H9 (cell line): Measurements from ENCODE around the gene TRH. TPM values are rescaled to one million over a fixed set of nuclear protein-coding genes. Genes with fewer than 3 reads are reported as not detected.
A peak's percentile ranks its signal among the peaks of the same experiment; 100 is the strongest.

ENCODE experiments used
- DNase-seq: peaks from one replicate; pipeline ENCODE4 v3.0.0-alpha.2; 2017
- H2AFZ ChIP-seq: one replicate; pipeline ENCODE4 v1.6.1; 2013; ENCODE audit warnings: mild to moderate bottlenecking, low read length, control low read depth, moderate library complexity
- H2AK5ac ChIP-seq: 2 replicates; pipeline ENCODE4 v1.6.1; 2013; ENCODE audit warnings: low read length, control low read depth, mixed read lengths; ENCODE audit not compliant: insufficient read length
- H2BK120ac ChIP-seq: one replicate; pipeline ENCODE4 v1.6.1; 2013; ENCODE audit warnings: low read depth, mild to moderate bottlenecking, low read length, control low read depth, inconsistent platforms; ENCODE audit not compliant: poor library complexity, severe bottlenecking
- H2BK12ac ChIP-seq: 2 replicates; pipeline ENCODE4 v1.6.1; 2013; ENCODE audit warnings: low read length, control low read depth, mixed read lengths, low read depth; ENCODE audit not compliant: insufficient read length
- H2BK15ac ChIP-seq: 2 replicates; pipeline ENCODE4 v1.6.1; 2013; ENCODE audit warnings: low read depth, low read length, control low read depth
- H2BK20ac ChIP-seq: one replicate; pipeline ENCODE4 v1.6.1; 2013; ENCODE audit warnings: low read depth, mild to moderate bottlenecking, low read length, control low read depth, inconsistent platforms; ENCODE audit not compliant: poor library complexity, severe bottlenecking
- H2BK5ac ChIP-seq: 2 replicates; pipeline ENCODE4 v1.6.1; 2013; ENCODE audit warnings: low read length, control low read depth, mixed read lengths; ENCODE audit not compliant: insufficient read length
- H3K14ac ChIP-seq: 2 replicates; pipeline ENCODE4 v1.6.1; 2013; ENCODE audit warnings: low read length, control low read depth; ENCODE audit not compliant: insufficient read depth
- H3K18ac ChIP-seq: 2 replicates; pipeline ENCODE4 v1.6.1; 2013; ENCODE audit warnings: low read depth, mild to moderate bottlenecking, mixed read lengths, low read length, control low read depth; ENCODE audit not compliant: insufficient read length
- H3K23ac ChIP-seq: 2 replicates; pipeline ENCODE4 v1.6.1; 2013; ENCODE audit warnings: low read length, control low read depth, mixed read lengths, low read depth; ENCODE audit not compliant: insufficient read length
- H3K23me2 ChIP-seq: 2 replicates; pipeline ENCODE4 v1.6.1; 2013; ENCODE audit warnings: low read depth, mild to moderate bottlenecking, mixed read lengths, low read length, control low read depth; ENCODE audit not compliant: insufficient read length, poor library complexity, severe bottlenecking
- H3K27ac ChIP-seq: 2 replicates; pipeline ENCODE4 v1.5.1; 2013; ENCODE audit warnings: low read length, control low read depth, mixed read lengths, low read depth; ENCODE audit not compliant: insufficient read length
- H3K27me3 ChIP-seq: 2 replicates; pipeline ENCODE4 v1.6.1; 2013; ENCODE audit warnings: low read length, control low read depth, inconsistent platforms; ENCODE audit not compliant: insufficient read depth
- H3K4ac ChIP-seq: 2 replicates; pipeline ENCODE4 v1.6.1; 2013; ENCODE audit warnings: low read depth, mild to moderate bottlenecking, control low read depth, inconsistent platforms, low read length, moderate library complexity
- H3K4me1 ChIP-seq: 2 replicates; pipeline ENCODE4 v1.6.1; 2013; ENCODE audit warnings: low read length, control low read depth, inconsistent platforms; ENCODE audit not compliant: insufficient read depth
- H3K4me2 ChIP-seq: 2 replicates; pipeline ENCODE4 v1.6.1; 2013; ENCODE audit warnings: low read length, control low read depth, mixed read lengths; ENCODE audit not compliant: insufficient read length, insufficient read depth
- H3K56ac ChIP-seq: 2 replicates; pipeline ENCODE4 v1.6.1; 2013; ENCODE audit warnings: low read depth, mild to moderate bottlenecking, mixed read lengths, low read length, control low read depth; ENCODE audit not compliant: insufficient read length
- H3K79me1 ChIP-seq: 2 replicates; pipeline ENCODE4 v1.6.1; 2013; ENCODE audit warnings: low read depth, mild to moderate bottlenecking, moderate library complexity, low read length, control low read depth, inconsistent platforms; ENCODE audit not compliant: insufficient read depth, poor library complexity, severe bottlenecking
- H3K79me2 ChIP-seq: 2 replicates; pipeline ENCODE4 v1.6.1; 2013; ENCODE audit warnings: low read length, control low read depth, inconsistent platforms; ENCODE audit not compliant: insufficient read depth
- H3K9ac ChIP-seq: 2 replicates; pipeline ENCODE4 v1.6.1; 2013; ENCODE audit warnings: low read length, control low read depth, mixed read lengths; ENCODE audit not compliant: insufficient read length; ENCODE audit errors: extremely low read depth
- H3K9me3 ChIP-seq: one replicate; pipeline ENCODE4 v1.6.1; 2013; ENCODE audit warnings: low read depth, low read length, inconsistent platforms; ENCODE audit not compliant: control insufficient read depth
- H3T11ph ChIP-seq: one replicate; pipeline ENCODE4 v1.6.1; 2013; ENCODE audit warnings: mild to moderate bottlenecking, low read length, control low read depth, inconsistent platforms
- H4K20me1 ChIP-seq: one replicate; pipeline ENCODE4 v1.6.1; 2013; ENCODE audit not compliant: control insufficient read depth, insufficient read length, insufficient read depth
- H4K5ac ChIP-seq: 2 replicates; pipeline ENCODE4 v1.6.1; 2013; ENCODE audit warnings: low read depth, mild to moderate bottlenecking, mixed read lengths, low read length, control low read depth; ENCODE audit not compliant: insufficient read length
- H4K8ac ChIP-seq: replicated peaks from 2 replicates; pipeline ENCODE4 v1.6.1; 2013; ENCODE audit warnings: low read length, control low read depth, mixed read lengths, low read depth; ENCODE audit not compliant: insufficient read length
- H4K91ac ChIP-seq: 2 replicates; pipeline ENCODE4 v1.6.1; 2013; ENCODE audit warnings: low read depth, mild to moderate bottlenecking, moderate library complexity, mixed read lengths, low read length, control low read depth; ENCODE audit not compliant: insufficient read length
- H3K27ac Mint-ChIP-seq, 3 experiments: 2 replicates in 2 of 3; 3 replicates in 1 of 3; pipeline ENCODE4 v1.8.0; 2020 to 2021; ENCODE audit warnings: mixed read lengths in 3 of 3, mild to moderate bottlenecking in 1 of 3, moderate library complexity in 1 of 3
- H3K27me3 Mint-ChIP-seq: 2 replicates; pipeline ENCODE4 v1.8.0; 2021; ENCODE audit warnings: low read depth, mild to moderate bottlenecking, moderate library complexity, mixed read lengths
- H3K36me3 Mint-ChIP-seq, 3 experiments: 2 replicates in 2 of 3; 3 replicates in 1 of 3; pipeline ENCODE4 v1.8.0; 2020 to 2021; ENCODE audit warnings: low read depth in 3 of 3, mixed read lengths in 3 of 3; ENCODE audit not compliant: insufficient read depth in 1 of 3
- H3K4me1 Mint-ChIP-seq, 2 experiments: 2 replicates each; pipeline ENCODE4 v1.8.0; 2020; ENCODE audit warnings: mixed read lengths in 2 of 2
- H3K4me3 Mint-ChIP-seq, 2 experiments: 2 replicates in 1 of 2; 3 replicates in 1 of 2; pipeline ENCODE4 v1.8.0; 2020 to 2021; ENCODE audit warnings: mild to moderate bottlenecking in 2 of 2, mixed read lengths in 2 of 2, moderate library complexity in 1 of 2
- H3K9me3 Mint-ChIP-seq, 2 experiments: 2 replicates in 1 of 2; 3 replicates in 1 of 2; pipeline ENCODE4 v1.8.0; 2020; ENCODE audit warnings: mild to moderate bottlenecking in 2 of 2, mixed read lengths in 2 of 2, moderate library complexity in 1 of 2
- WGBS: extraction: QIAGEN DNeasy Blood & Tissue Kit; methylation state at CpG from one replicate; pipeline ENCODE4 v1.1.7; 2013; ENCODE audit warnings: missing lambda C conversion rate, low lambda C conversion rate, mixed read lengths; ENCODE audit not compliant: insufficient read length; ENCODE audit errors: extremely low coverage; 5-methylcytosine and 5-hydroxymethylcytosine counted together
- total RNA-seq: library from RNA; stranded (reverse); gene quantifications from 2 replicates; pipeline ENCODE4 v1.2.1, GENCODE V29; 2021
- TF ChIP-seq, protein P1 (sequence below): fragments of 200-600 bp; sonication (generic); conservative IDR thresholded peaks from 3 replicates; pipeline ENCODE4 v1.8.0; 2021; ENCODE audit warnings: antibody characterized with exemption, mild to moderate bottlenecking

The TRH gene
- total RNA-seq, 1 experiment from 2014 or later = not detected

DNA sequence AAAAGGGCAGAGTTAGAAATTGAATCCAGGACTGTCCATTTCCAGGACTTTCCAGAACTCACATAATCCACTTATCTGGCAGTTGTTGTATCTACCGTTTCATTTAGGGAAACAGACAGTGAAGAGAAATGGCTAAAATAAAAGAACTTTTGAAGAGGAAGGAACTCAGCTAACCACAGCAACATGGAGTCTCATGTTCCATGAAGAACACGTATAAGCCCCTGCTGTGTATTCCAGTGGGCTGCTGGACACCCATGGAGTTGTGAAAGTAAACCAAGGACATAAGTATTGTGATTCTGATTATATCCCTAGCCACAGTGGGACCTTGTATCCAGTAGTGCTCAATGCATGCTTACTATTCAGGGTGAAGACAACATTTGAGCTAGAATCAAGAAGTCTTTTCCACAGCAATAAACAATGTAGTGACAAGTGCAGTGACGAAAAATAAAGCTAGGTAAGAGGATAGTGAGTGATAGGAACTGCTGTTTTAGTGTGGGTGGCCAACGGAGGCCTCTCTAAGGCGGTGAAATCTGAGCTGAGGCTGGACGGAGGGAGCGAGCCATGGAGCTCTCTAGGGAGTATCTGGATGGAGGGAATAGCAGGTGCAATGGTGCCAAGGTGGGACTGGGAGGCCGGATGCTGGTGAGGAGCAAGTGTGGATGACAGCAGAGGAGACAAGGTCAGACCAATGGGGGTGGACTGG is 26.8 kb upstream of the TRH start:
- H2BK5ac ChIP-seq = no peak overlapping the region
- H3K27ac ChIP-seq = no peak overlapping the region
- peaks cover 3 to 4% of the 10 kb centered on the region in 2 experiments; a peak in 1 of 4 replicates for H3K4me1 Mint-ChIP-seq
- peak overlapping the region in 1 of 3 experiments; percentile 24; a peak in 1 of 7 replicates for H3K27ac Mint-ChIP-seq
- H4K91ac ChIP-seq = no peak overlapping the region
- no peaks in the 10 kb centered on the region for H3K23me2 ChIP-seq
- no peak overlapping the region for H3K56ac ChIP-seq
- no peak overlapping the region for H2BK20ac ChIP-seq
- peaks cover 39% of the 10 kb centered on the region for H3K27me3 Mint-ChIP-seq
- no peak overlapping the region for H3T11ph ChIP-seq
- peaks cover 0 to 2% (median 0%) of the 10 kb centered on the region in 3 experiments; a peak in 1 of 7 replicates for H3K36me3 Mint-ChIP-seq
- WGBS = no CpG with 5 or more reads among the region's 8 CpGs
- no peaks in the 10 kb centered on the region for H3K79me1 ChIP-seq
- H3K27me3 ChIP-seq = no peaks in the 10 kb centered on the region
- no peak overlapping the region for H4K8ac ChIP-seq
- H2AK5ac ChIP-seq = no peak overlapping the region
- no peak for DNase-seq
- no peak overlapping the region for H3K4me3 Mint-ChIP-seq
- no peak overlapping the region for H2BK15ac ChIP-seq
- TF ChIP-seq, protein P1, sequence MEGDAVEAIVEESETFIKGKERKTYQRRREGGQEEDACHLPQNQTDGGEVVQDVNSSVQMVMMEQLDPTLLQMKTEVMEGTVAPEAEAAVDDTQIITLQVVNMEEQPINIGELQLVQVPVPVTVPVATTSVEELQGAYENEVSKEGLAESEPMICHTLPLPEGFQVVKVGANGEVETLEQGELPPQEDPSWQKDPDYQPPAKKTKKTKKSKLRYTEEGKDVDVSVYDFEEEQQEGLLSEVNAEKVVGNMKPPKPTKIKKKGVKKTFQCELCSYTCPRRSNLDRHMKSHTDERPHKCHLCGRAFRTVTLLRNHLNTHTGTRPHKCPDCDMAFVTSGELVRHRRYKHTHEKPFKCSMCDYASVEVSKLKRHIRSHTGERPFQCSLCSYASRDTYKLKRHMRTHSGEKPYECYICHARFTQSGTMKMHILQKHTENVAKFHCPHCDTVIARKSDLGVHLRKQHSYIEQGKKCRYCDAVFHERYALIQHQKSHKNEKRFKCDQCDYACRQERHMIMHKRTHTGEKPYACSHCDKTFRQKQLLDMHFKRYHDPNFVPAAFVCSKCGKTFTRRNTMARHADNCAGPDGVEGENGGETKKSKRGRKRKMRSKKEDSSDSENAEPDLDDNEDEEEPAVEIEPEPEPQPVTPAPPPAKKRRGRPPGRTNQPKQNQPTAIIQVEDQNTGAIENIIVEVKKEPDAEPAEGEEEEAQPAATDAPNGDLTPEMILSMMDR = no peak
- H3K4ac ChIP-seq = no peak overlapping the region
- H3K14ac ChIP-seq = no peak overlapping the region
- no peak overlapping the region for H2AFZ ChIP-seq
- no peak overlapping the region for H3K9ac ChIP-seq
- H2BK12ac ChIP-seq = no peak overlapping the region
- no peak overlapping the region for H3K18ac ChIP-seq
- no peaks in the 10 kb centered on the region for H4K20me1 ChIP-seq
- H3K4me2 ChIP-seq = no peak overlapping the region
- H3K79me2 ChIP-seq = no peaks in the 10 kb centered on the region
- H4K5ac ChIP-seq = no peak overlapping the region
- no peak overlapping the region for H3K23ac ChIP-seq
- no peaks in the 10 kb centered on the region for H3K9me3 ChIP-seq
- no peak overlapping the region for H2BK120ac ChIP-seq
- H3K4me1 ChIP-seq = no peaks in the 10 kb centered on the region
- peaks cover 2 to 3% of the 10 kb centered on the region in 2 experiments; a peak in 2 of 5 replicates for H3K9me3 Mint-ChIP-seq
